K562 (cell line): ENCODE data around the gene STRN3. TPM values are rescaled to one million over a fixed set of nuclear protein-coding genes. Genes with fewer than 3 reads are reported as not detected.
"Not testable (repeated sequence)": the region's sequence is repeated elsewhere in the genome, so short reads cannot be mapped to it uniquely, and the experiment has no call there.

Source experiments
- ATAC-seq: fragments of 200-7000 bp; cut with Tn5 transposase; 3 replicates; pipeline ENCODE4 v1.9.1; 2020; ENCODE audit warnings: moderate library complexity
- BruUV-seq: library from RNA; stranded (reverse); fragments of 400-500 nt; replicated peaks from 2 replicates; lab custom pipeline; 2021; lab: Mats Ljungman, UMichigan
- CTCF ChIA-PET: fragments of 300-600 bp; formaldehyde crosslinking; extraction: SDS; loops from one replicate; lab custom pipeline; 2021; ENCODE audit warnings: low intra/inter-chr PET ratio; lab: Yijun Ruan, JAX
- POLR2A ChIA-PET: fragments of 300-600, 350-650 bp; sonication (Branson Sonifier 250); formaldehyde crosslinking; extraction: SDS; loops from one replicate; lab custom pipeline; 2021; ENCODE audit warnings: antibody characterized with exemption, inconsistent platforms; lab: Yijun Ruan, JAX
- DNase-seq, 4 experiments: peaks; one replicate each; pipeline versions ENCODE4 v3.0.0 to v3.0.0-alpha.2; 2011 to 2018; ENCODE audit warnings: low spot score in 3 of 4, mixed read lengths in 3 of 4; ENCODE audit errors: extremely low read depth in 1 of 4
- FAIRE-seq: peaks from 2 replicates; lab custom pipeline; 2011; peaks lifted over from hg19 to GRCh38; lab: Jason Lieb, UNC
- H2AFZ ChIP-seq: 2 replicates; pipeline ENCODE4 v1.6.0; 2011; ENCODE audit warnings: low read depth, low read length, control low read depth, inconsistent platforms
- H3K27ac ChIP-seq: fragments of 200-600 bp; 3 replicates; pipeline ENCODE4 v1.8.0; 2011; ENCODE audit warnings: low read depth, mild to moderate bottlenecking, control low read depth, inconsistent platforms, low read length, moderate library complexity, mixed read lengths; ENCODE audit errors: extremely low read depth
- H3K27me3 ChIP-seq, 2 experiments: fragments of 300-600 bp in 1 of 2; 2 replicates in 1 of 2; 3 replicates in 1 of 2; pipeline versions ENCODE4 v1.6.0 to v1.8.0; 2011; ENCODE audit warnings: inconsistent platforms in 2 of 2, low read length in 2 of 2, mild to moderate bottlenecking in 1 of 2, mixed read lengths in 1 of 2, moderate library complexity in 1 of 2; ENCODE audit not compliant: control insufficient read depth in 2 of 2, insufficient read depth in 2 of 2
- H3K36me3 ChIP-seq: fragments of 300-600 bp; 3 replicates; pipeline ENCODE4 v1.8.0; 2011; ENCODE audit warnings: mild to moderate bottlenecking, low read length, inconsistent platforms; ENCODE audit not compliant: control insufficient read depth, insufficient read depth
- H3K4me1 ChIP-seq, 2 experiments: fragments of 200-600 bp in 1 of 2; replicated peaks in 1 of 2; 2 replicates in 1 of 2; 3 replicates in 1 of 2; pipeline versions ENCODE4 v1.5.1 to v1.8.0; 2011; ENCODE audit warnings: inconsistent platforms in 2 of 2, low read length in 2 of 2, mild to moderate bottlenecking in 1 of 2, mixed read lengths in 1 of 2, moderate library complexity in 1 of 2; ENCODE audit not compliant: control insufficient read depth in 2 of 2, insufficient read depth in 2 of 2
- H3K4me2 ChIP-seq: 2 replicates; pipeline ENCODE4 v1.6.1; 2011; ENCODE audit warnings: low read length, control low read depth, inconsistent platforms, mixed read lengths; ENCODE audit not compliant: insufficient read depth
- H3K4me3 ChIP-seq: fragments of 200-600 bp; sonication (generic), shearing (Covaris generic); 2 replicates; pipeline ENCODE4 v1.5.1; 2016; ENCODE audit warnings: control low read depth, inconsistent platforms
- H3K79me2 ChIP-seq: fragments of 200-600 bp; 3 replicates; pipeline ENCODE4 v1.8.0; 2011; ENCODE audit warnings: low read length, inconsistent platforms; ENCODE audit not compliant: control insufficient read depth, insufficient read depth
- H3K9ac ChIP-seq, 2 experiments: 2 replicates each; pipeline versions ENCODE4 v1.6.0 to v1.6.1; 2011; ENCODE audit warnings: low read depth in 2 of 2, low read length in 2 of 2, control low read depth in 1 of 2, inconsistent platforms in 1 of 2, mild to moderate bottlenecking in 1 of 2, mixed read lengths in 1 of 2; ENCODE audit not compliant: insufficient read depth in 1 of 2
- H3K9me1 ChIP-seq: one replicate; pipeline ENCODE4 v1.6.0; 2011; ENCODE audit warnings: inconsistent platforms, mild to moderate bottlenecking, low read length, moderate library complexity; ENCODE audit not compliant: control insufficient read depth, insufficient read depth
- H3K9me3 ChIP-seq: replicated peaks from 2 replicates; pipeline ENCODE4 v1.5.1; 2011; ENCODE audit warnings: low read depth, low read length, inconsistent platforms; ENCODE audit not compliant: control insufficient read depth, insufficient read depth
- H4K20me1 ChIP-seq: replicated peaks from 2 replicates; pipeline ENCODE4 v1.6.1; 2011; ENCODE audit warnings: low read length, inconsistent platforms, mixed read lengths; ENCODE audit not compliant: control insufficient read depth, insufficient read depth
- ATF7 ChIP-seq: fragments of 450-650 bp; IDR thresholded peaks from 2 replicates; pipeline ENCODE4 v1.7.1; 2014; ENCODE audit warnings: mild to moderate bottlenecking, moderate library complexity
- CBX5 ChIP-seq: IDR thresholded peaks from 2 replicates; pipeline ENCODE4 v1.6.1; 2014; ENCODE audit warnings: low read depth, borderline replicate concordance
- HNRNPH1 ChIP-seq: fragments of 200-400 bp; formaldehyde crosslinking; optimal IDR thresholded peaks from 2 replicates; pipeline ENCODE3; 2017; ENCODE audit warnings: low read depth, mild to moderate bottlenecking, low read length, moderate library complexity
- NFYB ChIP-seq: IDR thresholded peaks from 2 replicates; pipeline ENCODE4 v1.6.1; 2011; ENCODE audit warnings: mild to moderate bottlenecking, moderate library complexity; ENCODE audit not compliant: insufficient read length; ENCODE audit errors: extremely low read depth
- WGBS: fragments of 100-300 bp; shearing (Covaris generic); methylation state at CpG from one replicate; pipeline ENCODE4 v1.1.6; 2016; ENCODE audit warnings: low coverage, mixed read lengths; ENCODE audit not compliant: insufficient coverage; ENCODE audit errors: missing lambda C conversion rate; 5-methylcytosine and 5-hydroxymethylcytosine counted together
- in situ Hi-C: fragments of 300-500 bp; cut with MboI; formaldehyde crosslinking; loops from 4 replicates; pipeline ENCODE4 v1.15.0; 2018; ENCODE audit warnings: inconsistent platforms, mixed read lengths
- intact Hi-C: fragments of 100-400 bp; cut with micrococcal nuclease; formaldehyde crosslinking; loops from 2 replicates; pipeline ENCODE4 v1.14.2; 2022
- polyA plus RNA-seq, 8 experiments: library from polyadenylated mRNA; depleted of rRNA in 4 of 8; stranded (reverse) in 5 of 8; unstranded in 3 of 8; fragments of >200 nt; fragmentation: Nextera tagmentation in 2 of 8; fragmentation: Illumina TruSeq in 1 of 8; extraction: Ambion mirVana in 2 of 8; extraction: Trizol in 1 of 8; gene quantifications; 2 replicates each; pipeline versions ENCODE4 v1.2.1 to v1.2.3, GENCODE V29; 2011 to 2014; ENCODE audit warnings: inconsistent platforms in 1 of 8, missing spikeins in 1 of 8
- total RNA-seq, 7 experiments: library from RNA; depleted of rRNA in 6 of 7; stranded (reverse); fragments of >200 nt in 6 of 7; fragmentation: Illumina TruSeq in 2 of 7; extraction: Trizol in 2 of 7; gene quantifications; 2 replicates each; pipeline versions ENCODE4 v1.2.1 to v1.2.3, GENCODE V29; 2011 to 2021; ENCODE audit warnings: low replicate concordance in 1 of 7
- TF ChIP-seq, protein P1 (sequence below): fragments of 450-650 bp; IDR thresholded peaks from 2 replicates; pipeline ENCODE4 v1.6.1; 2017; ENCODE audit warnings: antibody characterized with exemption, mild to moderate bottlenecking

The STRN3 gene
- total and polyA plus RNA-seq, 9 of the 15 experiments (the other 6 are each of a cell fraction or from before 2014, with no cell fraction given): 5.9 to 29.1 (median 16.0) TPM

DNA sequence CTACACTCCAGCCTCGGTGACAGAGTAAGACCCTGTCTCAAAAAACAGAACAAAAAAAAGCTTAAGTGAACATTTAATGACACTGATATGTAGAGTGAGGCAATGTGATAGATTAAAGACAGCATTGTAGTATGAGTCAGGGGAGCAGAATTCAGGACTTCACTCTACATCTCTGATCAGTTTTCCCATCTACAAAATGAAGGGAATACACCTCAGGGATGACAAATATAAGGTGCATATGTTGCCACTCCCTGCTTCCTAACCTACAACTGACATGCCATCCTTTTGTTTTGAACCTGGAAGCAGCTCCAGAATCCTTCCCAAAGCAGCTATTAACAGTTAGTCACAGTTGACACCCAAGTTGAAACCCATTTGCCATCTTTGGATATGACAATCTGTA, 30.9 kb upstream of the STRN3 start (continued):
- TF ChIP-seq NFYB: no peak
- no peak for TF ChIP-seq HNRNPH1

DNA sequence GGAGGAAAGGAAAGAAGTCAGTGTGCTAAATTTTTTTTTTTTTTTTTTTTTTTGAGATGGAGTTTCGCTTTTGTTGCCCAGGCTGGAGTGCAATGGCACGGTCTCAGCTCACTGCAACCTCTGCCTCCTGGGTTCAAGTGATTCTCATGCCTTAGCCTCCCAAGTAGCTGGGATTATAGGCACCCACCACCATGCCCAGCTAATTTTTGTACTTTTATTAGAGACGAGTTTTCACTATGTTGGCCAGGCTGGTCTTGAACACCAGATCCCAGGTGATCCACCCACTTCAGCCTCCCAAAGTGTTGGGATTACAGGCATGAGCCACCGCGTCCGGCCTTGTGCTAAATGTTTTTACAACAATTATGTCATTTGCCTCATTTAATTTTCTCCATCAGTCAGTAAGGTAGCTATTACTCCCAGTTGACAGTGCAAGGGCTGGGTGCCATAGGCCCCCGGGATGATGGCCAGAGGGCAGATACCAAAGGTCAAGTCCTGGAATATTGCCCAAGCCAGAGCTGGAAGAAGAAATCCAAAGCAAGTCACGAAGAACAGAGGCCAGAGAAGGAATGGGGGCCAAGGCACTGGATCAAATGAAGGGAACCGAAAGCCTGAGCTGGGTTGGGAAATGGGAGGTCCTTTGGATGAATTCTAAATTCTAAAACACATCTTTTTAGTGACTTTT, 26.9 kb upstream of the STRN3 start:
- in situ Hi-C loops, BruUV-seq: not testable (repeated sequence)

DNA sequence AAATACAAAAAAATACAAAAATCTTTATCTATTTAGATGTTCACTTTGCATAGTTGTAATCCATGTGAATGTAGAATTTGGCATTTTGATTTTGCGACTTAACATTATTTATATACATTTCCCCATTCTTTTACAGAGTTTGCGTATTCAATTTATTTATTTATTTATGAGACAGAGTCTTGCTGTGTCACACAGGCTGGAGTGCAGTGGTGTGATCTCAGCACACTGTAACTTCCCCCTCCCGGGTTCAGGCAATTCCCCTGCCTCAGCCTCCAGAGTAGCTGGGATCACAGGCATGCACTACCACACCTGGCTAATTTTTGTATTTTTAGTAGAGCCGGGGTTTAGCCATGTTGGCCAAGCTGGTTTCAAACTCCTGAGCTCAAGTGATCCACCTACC, 25.3 kb upstream of the STRN3 start:
- ATAC-seq (peak; percentile 37), FAIRE-seq (no peak), DNase-seq (no peak)
- H3K79me2 ChIP-seq: no peaks in the 10 kb centered on the region
- intact Hi-C loops: no loop called here
- CTCF ChIA-PET: no interaction called here
- H3K4me1 ChIP-seq: peaks cover 15 to 18% of the 10 kb centered on the region in 2 experiments; a peak in 4 of 5 replicates
- no peak overlapping the region for H2AFZ ChIP-seq
- H3K9ac ChIP-seq: no peak overlapping the region; a peak in 1 of 4 replicates
- no TSS peak for BruUV-seq
- H3K9me3 ChIP-seq: no peaks in the 10 kb centered on the region
- H3K4me3 ChIP-seq: no peak overlapping the region
- no peaks in the 10 kb centered on the region for H3K36me3 ChIP-seq
- H3K4me2 ChIP-seq: no peak overlapping the region
- no peaks in the 10 kb centered on the region for H4K20me1 ChIP-seq
- in situ Hi-C loops: no loop called here
- peak overlapping the region; percentile 26; the same call in 1 of the 3 replicates for H3K27ac ChIP-seq
- H3K9me1 ChIP-seq: no peaks in the 10 kb centered on the region
- H3K27me3 ChIP-seq: no peaks in the 10 kb centered on the region
- POLR2A ChIA-PET: interaction anchor here (0.8 kb wide), 1 partner anchor 23 kb away, joined by 3 read pairs; no protein-coding TSS in a partner anchor
- WGBS: 38% methylated on average over 4 of the region's 4 CpGs
- TF ChIP-seq ATF7 (no peak), CBX5 (no peak)
- TF ChIP-seq, protein P1, sequence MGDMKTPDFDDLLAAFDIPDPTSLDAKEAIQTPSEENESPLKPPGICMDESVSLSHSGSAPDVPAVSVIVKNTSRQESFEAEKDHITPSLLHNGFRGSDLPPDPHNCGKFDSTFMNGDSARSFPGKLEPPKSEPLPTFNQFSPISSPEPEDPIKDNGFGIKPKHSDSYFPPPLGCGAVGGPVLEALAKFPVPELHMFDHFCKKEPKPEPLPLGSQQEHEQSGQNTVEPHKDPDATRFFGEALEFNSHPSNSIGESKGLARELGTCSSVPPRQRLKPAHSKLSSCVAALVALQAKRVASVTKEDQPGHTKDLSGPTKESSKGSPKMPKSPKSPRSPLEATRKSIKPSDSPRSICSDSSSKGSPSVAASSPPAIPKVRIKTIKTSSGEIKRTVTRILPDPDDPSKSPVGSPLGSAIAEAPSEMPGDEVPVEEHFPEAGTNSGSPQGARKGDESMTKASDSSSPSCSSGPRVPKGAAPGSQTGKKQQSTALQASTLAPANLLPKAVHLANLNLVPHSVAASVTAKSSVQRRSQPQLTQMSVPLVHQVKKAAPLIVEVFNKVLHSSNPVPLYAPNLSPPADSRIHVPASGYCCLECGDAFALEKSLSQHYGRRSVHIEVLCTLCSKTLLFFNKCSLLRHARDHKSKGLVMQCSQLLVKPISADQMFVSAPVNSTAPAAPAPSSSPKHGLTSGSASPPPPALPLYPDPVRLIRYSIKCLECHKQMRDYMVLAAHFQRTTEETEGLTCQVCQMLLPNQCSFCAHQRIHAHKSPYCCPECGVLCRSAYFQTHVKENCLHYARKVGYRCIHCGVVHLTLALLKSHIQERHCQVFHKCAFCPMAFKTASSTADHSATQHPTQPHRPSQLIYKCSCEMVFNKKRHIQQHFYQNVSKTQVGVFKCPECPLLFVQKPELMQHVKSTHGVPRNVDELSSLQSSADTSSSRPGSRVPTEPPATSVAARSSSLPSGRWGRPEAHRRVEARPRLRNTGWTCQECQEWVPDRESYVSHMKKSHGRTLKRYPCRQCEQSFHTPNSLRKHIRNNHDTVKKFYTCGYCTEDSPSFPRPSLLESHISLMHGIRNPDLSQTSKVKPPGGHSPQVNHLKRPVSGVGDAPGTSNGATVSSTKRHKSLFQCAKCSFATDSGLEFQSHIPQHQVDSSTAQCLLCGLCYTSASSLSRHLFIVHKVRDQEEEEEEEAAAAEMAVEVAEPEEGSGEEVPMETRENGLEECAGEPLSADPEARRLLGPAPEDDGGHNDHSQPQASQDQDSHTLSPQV: peak; percentile 79

More for the DNA sequence above, 26.9 kb upstream of the STRN3 start:
- ATAC-seq, H2AFZ ChIP-seq, H3K4me3 ChIP-seq, intact Hi-C loops, H3K79me2 ChIP-seq, FAIRE-seq, H3K9ac ChIP-seq, H3K9me1 ChIP-seq, H3K4me2 ChIP-seq, CTCF ChIA-PET, H3K36me3 ChIP-seq, H3K27me3 ChIP-seq, H4K20me1 ChIP-seq, H3K9me3 ChIP-seq, DNase-seq: not testable (repeated sequence)
- H3K4me1 ChIP-seq: peaks cover 15 to 20% of the 10 kb centered on the region in 2 experiments; a peak in 4 of 5 replicates
- peak overlapping the region; percentile 26; the same call in 1 of the 3 replicates for H3K27ac ChIP-seq
- POLR2A ChIA-PET: interaction anchor here (0.7 to 1.4 kb wide), 2 partner anchors 9 to 11 kb away, joined by 3 to 5 read pairs; no protein-coding TSS in a partner anchor
- WGBS: 80% methylated on average over 7 of the region's 9 CpGs
